Mesenchymal stem cell (in vitro differentiated cells and primary cell): ENCODE data around the gene ASAP2.

Experiments
- DNase-seq: peaks from one replicate; pipeline ENCODE4 v3.0.0-alpha.2; 2013
- H2AFZ ChIP-seq: one replicate; pipeline ENCODE4 v1.6.1; 2013; ENCODE audit warnings: low read depth, mild to moderate bottlenecking, control low read depth, inconsistent platforms, low read length, moderate library complexity
- H2AK5ac ChIP-seq: 2 replicates; pipeline ENCODE4 v1.6.1; 2013; ENCODE audit warnings: low read length, moderate library complexity, mild to moderate bottlenecking, inconsistent platforms; ENCODE audit not compliant: severe bottlenecking
- H2BK120ac ChIP-seq: one replicate; pipeline ENCODE4 v1.6.1; 2013; ENCODE audit warnings: low read depth, mild to moderate bottlenecking, inconsistent platforms, low read length, moderate library complexity
- H2BK12ac ChIP-seq, 2 experiments: one replicate each; pipeline ENCODE4 v1.6.1; 2013; ENCODE audit warnings: inconsistent platforms in 2 of 2, low read length in 2 of 2, mild to moderate bottlenecking in 2 of 2, moderate library complexity in 2 of 2, control low read depth in 1 of 2
- H2BK15ac ChIP-seq: one replicate; pipeline ENCODE4 v1.6.1; 2013; ENCODE audit warnings: mild to moderate bottlenecking, low read depth, inconsistent platforms; ENCODE audit not compliant: poor library complexity, severe bottlenecking
- H2BK5ac ChIP-seq: 2 replicates; pipeline ENCODE4 v1.6.1; 2013; ENCODE audit warnings: low read depth, mild to moderate bottlenecking, low read length, control low read depth, inconsistent platforms; ENCODE audit not compliant: poor library complexity, severe bottlenecking
- H3K14ac ChIP-seq, 2 experiments: one replicate each; pipeline ENCODE4 v1.6.1; 2013; ENCODE audit warnings: inconsistent platforms in 2 of 2, low read length in 2 of 2, control low read depth in 1 of 2, mild to moderate bottlenecking in 1 of 2, moderate library complexity in 1 of 2
- H3K18ac ChIP-seq, 2 experiments: one replicate each; pipeline ENCODE4 v1.6.1; 2013; ENCODE audit warnings: inconsistent platforms in 2 of 2, low read length in 2 of 2, control low read depth in 1 of 2, low read depth in 1 of 2, mild to moderate bottlenecking in 1 of 2
- H3K23ac ChIP-seq, 2 experiments: one replicate each; pipeline ENCODE4 v1.6.1; 2013; ENCODE audit warnings: inconsistent platforms in 2 of 2, low read length in 2 of 2, mild to moderate bottlenecking in 2 of 2, moderate library complexity in 2 of 2, control low read depth in 1 of 2
- H3K27ac ChIP-seq: 2 replicates; pipeline ENCODE4 v1.5.1; 2013; ENCODE audit warnings: mild to moderate bottlenecking, moderate library complexity, low read length, control low read depth, inconsistent platforms; ENCODE audit not compliant: poor library complexity, severe bottlenecking
- H3K27me3 ChIP-seq, 2 experiments: 2 replicates each; pipeline versions ENCODE4 v1.6.1 to v1.7.0; 2013; ENCODE audit warnings: low read length in 2 of 2, mild to moderate bottlenecking in 2 of 2, moderate library complexity in 2 of 2, control low read depth in 1 of 2, inconsistent platforms in 1 of 2; ENCODE audit not compliant: control insufficient read depth in 1 of 2, insufficient read depth in 1 of 2
- H3K36me3 ChIP-seq, 2 experiments: 2 replicates each; pipeline versions ENCODE4 v1.6.1 to v1.7.0; 2013; ENCODE audit warnings: low read length in 2 of 2, control low read depth in 1 of 2, inconsistent platforms in 1 of 2, low read depth in 1 of 2, mild to moderate bottlenecking in 1 of 2; ENCODE audit not compliant: insufficient read depth in 2 of 2, control insufficient read depth in 1 of 2
- H3K4ac ChIP-seq, 2 experiments: one replicate each; pipeline ENCODE4 v1.6.1; 2013; ENCODE audit warnings: inconsistent platforms in 2 of 2, low read length in 2 of 2, mild to moderate bottlenecking in 2 of 2, moderate library complexity in 2 of 2, control low read depth in 1 of 2, low read depth in 1 of 2
- H3K4me1 ChIP-seq: 2 replicates; pipeline ENCODE4 v1.6.1; 2013; ENCODE audit warnings: low read depth, low read length, control low read depth; ENCODE audit not compliant: control insufficient read depth, insufficient read depth
- H3K4me2 ChIP-seq: 2 replicates; pipeline ENCODE4 v1.6.1; 2013; ENCODE audit warnings: low read length, mild to moderate bottlenecking, inconsistent platforms; ENCODE audit not compliant: poor library complexity, severe bottlenecking
- H3K4me3 ChIP-seq, 2 experiments: 2 replicates each; pipeline versions ENCODE4 v1.5.1 to v1.7.0; 2013; ENCODE audit warnings: low read length in 2 of 2, mild to moderate bottlenecking in 2 of 2, control low read depth in 1 of 2, low read depth in 1 of 2; ENCODE audit not compliant: insufficient read depth in 1 of 2
- H3K79me1 ChIP-seq: replicated peaks from 2 replicates; pipeline ENCODE4 v1.6.1; 2013; ENCODE audit warnings: mild to moderate bottlenecking, control low read depth, low read length, inconsistent platforms; ENCODE audit not compliant: poor library complexity, severe bottlenecking
- H3K9ac ChIP-seq: 2 replicates; pipeline ENCODE4 v1.7.0; 2013; ENCODE audit warnings: mild to moderate bottlenecking, low read length, moderate library complexity
- H3K9me3 ChIP-seq: 2 replicates; pipeline ENCODE4 v1.7.0; 2013; ENCODE audit warnings: mild to moderate bottlenecking, low read length; ENCODE audit not compliant: control insufficient read depth
- H4K8ac ChIP-seq: one replicate; pipeline ENCODE4 v1.6.1; 2013; ENCODE audit warnings: inconsistent platforms, mild to moderate bottlenecking, low read length, moderate library complexity
- H4K91ac ChIP-seq: one replicate; pipeline ENCODE4 v1.6.1; 2013; ENCODE audit warnings: mild to moderate bottlenecking, low read length, inconsistent platforms
- WGBS: methylation state at CpG from one replicate; pipeline ENCODE4 v1.1.7; 2013; ENCODE audit warnings: mixed read lengths; 5-methylcytosine and 5-hydroxymethylcytosine counted together

ASAP2 gene

GRCh38 chr2:9298583-9298982, 92.0 kb downstream of the ASAP2 start:
- Histone ChIP-seq H3K4me3 (no peak overlapping the region), H2BK5ac (no peak overlapping the region), H2BK120ac (no peak overlapping the region), H3K27me3 (no peaks in the 10 kb centered on the region), H3K18ac (no peak overlapping the region), H3K4ac (no peak overlapping the region), H3K14ac (no peak overlapping the region), H3K27ac (no peak overlapping the region), H4K8ac (no peak overlapping the region), H3K4me1 (peaks cover 5% of the 10 kb centered on the region), H2AFZ (no peak overlapping the region), H2AK5ac (no peak overlapping the region), H4K91ac (no peak overlapping the region), H3K23ac (no peak overlapping the region), H2BK12ac (no peak overlapping the region), H3K79me1 (peaks cover 39% of the 10 kb centered on the region), H3K36me3 (peaks cover 12 to 47% of the 10 kb centered on the region in 2 experiments), H3K9me3 (no peaks in the 10 kb centered on the region), H3K9ac (no peak overlapping the region), H2BK15ac (no peak overlapping the region), H3K4me2 (no peak overlapping the region)
- 97% methylated on average over 7 of the region's 7 CpGs for WGBS
- no peak for DNase-seq

GRCh38 chr2:9299161-9300100, 92.8 kb downstream of the ASAP2 start:
- no peak overlapping the region for H2BK5ac ChIP-seq
- H3K27me3 ChIP-seq: no peaks in the 10 kb centered on the region
- peaks cover 12 to 47% of the 10 kb centered on the region in 2 experiments for H3K36me3 ChIP-seq
- WGBS: 91% methylated on average over 16 of the region's 17 CpGs
- H3K27ac ChIP-seq: no peak overlapping the region
- no peak for DNase-seq
- no peak overlapping the region for H3K9ac ChIP-seq
- no peak overlapping the region for H4K91ac ChIP-seq
- peaks cover 5% of the 10 kb centered on the region for H3K4me1 ChIP-seq
- H3K9me3 ChIP-seq: no peaks in the 10 kb centered on the region
- peaks cover 45% of the 10 kb centered on the region for H3K79me1 ChIP-seq
- no peak overlapping the region for H2AK5ac ChIP-seq
- no peak overlapping the region for H2AFZ ChIP-seq
- H3K4ac ChIP-seq: no peak overlapping the region
- H3K23ac ChIP-seq: no peak overlapping the region
- no peak overlapping the region for H2BK15ac ChIP-seq
- H3K14ac ChIP-seq: no peak overlapping the region
- no peak overlapping the region for H3K4me2 ChIP-seq
- H2BK120ac ChIP-seq: no peak overlapping the region
- H3K18ac ChIP-seq: no peak overlapping the region
- H3K4me3 ChIP-seq: no peak overlapping the region
- H2BK12ac ChIP-seq: no peak overlapping the region
- no peak overlapping the region for H4K8ac ChIP-seq

GRCh38 chr2:9300214-9300613, 93.6 kb downstream of the ASAP2 start:
- H3K27me3 ChIP-seq: no peaks in the 10 kb centered on the region
- H3K18ac ChIP-seq: no peak overlapping the region
- no peak overlapping the region for H2BK120ac ChIP-seq
- 93% methylated on average over 3 of the region's 3 CpGs for WGBS
- no peak for DNase-seq
- H3K9me3 ChIP-seq: no peaks in the 10 kb centered on the region
- peaks cover 5% of the 10 kb centered on the region for H3K4me1 ChIP-seq
- peaks cover 48% of the 10 kb centered on the region for H3K79me1 ChIP-seq
- H3K4ac ChIP-seq: no peak overlapping the region
- H3K36me3 ChIP-seq: peaks cover 12 to 47% of the 10 kb centered on the region in 2 experiments
- no peak overlapping the region for H2BK15ac ChIP-seq
- H3K9ac ChIP-seq: no peak overlapping the region
- no peak overlapping the region for H3K4me2 ChIP-seq
- no peak overlapping the region for H2AK5ac ChIP-seq
- no peak overlapping the region for H4K91ac ChIP-seq
- H3K23ac ChIP-seq: no peak overlapping the region
- no peak overlapping the region for H2AFZ ChIP-seq
- no peak overlapping the region for H2BK12ac ChIP-seq
- no peak overlapping the region for H3K4me3 ChIP-seq
- H2BK5ac ChIP-seq: no peak overlapping the region
- no peak overlapping the region for H3K27ac ChIP-seq
- no peak overlapping the region for H3K14ac ChIP-seq
- H4K8ac ChIP-seq: no peak overlapping the region

- H3K27me3 ChIP-seq: no peaks in the 10 kb centered on the region
- H3K18ac ChIP-seq: no peak overlapping the region
- no peak for DNase-seq
- H3K27ac ChIP-seq: no peak overlapping the region
- WGBS: 91% methylated on average over 9 of the region's 10 CpGs
- no peak overlapping the region for H4K91ac ChIP-seq
- peaks cover 5% of the 10 kb centered on the region for H3K4me1 ChIP-seq
- H3K4me3 ChIP-seq: no peak overlapping the region
- no peak overlapping the region for H2AK5ac ChIP-seq
- no peak overlapping the region for H2BK120ac ChIP-seq
- H3K9ac ChIP-seq: no peak overlapping the region
- H2AFZ ChIP-seq: no peak overlapping the region
- H2BK5ac ChIP-seq: no peak overlapping the region
- no peak overlapping the region for H3K14ac ChIP-seq
- peak overlapping the region; percentile 66 for H4K8ac ChIP-seq
- H3K9me3 ChIP-seq: no peaks in the 10 kb centered on the region
- H3K23ac ChIP-seq: no peak overlapping the region
- peaks cover 12 to 47% of the 10 kb centered on the region in 2 experiments for H3K36me3 ChIP-seq
- peaks cover 43% of the 10 kb centered on the region for H3K79me1 ChIP-seq
- no peak overlapping the region for H2BK12ac ChIP-seq
- no peak overlapping the region for H2BK15ac ChIP-seq
- H3K4ac ChIP-seq: no peak overlapping the region
- H3K4me2 ChIP-seq: no peak overlapping the region
These were observed 94.3 kb downstream of the ASAP2 start for GRCh38 chr2:9300829-9301453.
